Transverse colon (tissue), 4 donors: Measurements from ENCODE around the gene TARBP2. TPM values are rescaled to one million over a fixed set of nuclear protein-coding genes. Genes with fewer than 3 reads are reported as not detected.

Source experiments
- DNase-seq: peaks from one replicate; pipeline ENCODE4 v3.0.0-alpha.2; 2019
- H3K27ac ChIP-seq, 4 donors: fragments of 200-600 bp; sonication (generic); 2 replicates each; pipeline ENCODE4 v1.5.1; 2016 to 2018; ENCODE audit warnings: inconsistent platforms in 4 of 4
- H3K27me3 ChIP-seq: fragments of 200-600 bp; sonication (generic); 2 replicates; pipeline ENCODE4 v1.5.1; 2017; ENCODE audit warnings: inconsistent platforms
- H3K36me3 ChIP-seq, 4 donors: fragments of 200-600 bp; sonication (generic); 2 replicates each; pipeline ENCODE4 v1.5.1; 2017 to 2019; ENCODE audit warnings: inconsistent platforms in 4 of 4
- H3K4me1 ChIP-seq, 4 donors: fragments of 200-600 bp; sonication (generic); 2 replicates each; pipeline ENCODE4 v1.5.1; 2017 to 2020; ENCODE audit warnings: inconsistent platforms in 4 of 4
- H3K4me3 ChIP-seq, 4 donors: fragments of 200-600 bp; sonication (generic); 1 replicate in 1 of 4; 2 replicates in 3 of 4; pipeline versions ENCODE4 v1.5.1 to v1.6.1; 2017 to 2019; ENCODE audit warnings: inconsistent platforms in 4 of 4
- H3K9me3 ChIP-seq, 2 donors: fragments of 200-600 bp; sonication (generic); 2 replicates each; pipeline ENCODE4 v1.5.1; 2017 to 2019; ENCODE audit warnings: inconsistent platforms in 2 of 2
- EP300 ChIP-seq: sonication (generic); formaldehyde crosslinking; IDR thresholded peaks from one replicate; pipeline ENCODE4 v1.6.1; 2017; ENCODE audit warnings: antibody characterized with exemption, low read depth
- POLR2A ChIP-seq: fragments of 450-650 bp; IDR thresholded peaks from one replicate; pipeline ENCODE4 v1.6.1; 2016; ENCODE audit warnings: antibody characterized with exemption, mild to moderate bottlenecking, moderate library complexity
- POLR2AphosphoS5 ChIP-seq, 3 donors: sonication (generic); formaldehyde crosslinking; IDR thresholded peaks; one replicate each; pipeline ENCODE4 v1.6.1; 2016; ENCODE audit warnings: antibody characterized with exemption in 3 of 3
- WGBS, 2 donors: methylation state at CpG; one replicate each; pipeline ENCODE4 v1.1.5; 2018; ENCODE audit warnings: low coverage in 1 of 2; 5-methylcytosine and 5-hydroxymethylcytosine counted together
- in situ Hi-C, 4 donors: fragments of 200-750 bp; cut with MboI; loops; one replicate each; pipeline versions ENCODE4 v1.15.0 to v1.15.1; 2017; ENCODE audit warnings: low sequenced_read_pairs in 3 of 4, low pct_ligation_motif_present in 1 of 4, low pct_unique_long_range_greater_than_20kb in 1 of 4
- intact Hi-C: fragments of 100-400 bp; cut with DNase I; formaldehyde crosslinking; loops from one replicate; pipeline ENCODE4 v1.15.1; 2023; ENCODE audit warnings: low total_unique reads
- total RNA-seq, 4 donors: library from RNA; depleted of rRNA; stranded (reverse); fragments of >200 nt; gene quantifications; one replicate each; pipeline ENCODE4 v1.1.0, GENCODE V29; 2016
- TF ChIP-seq, protein P1 (sequence below), 5 experiments: fragments of 200-600 bp in 3 of 5; fragments of 450-650 bp in 2 of 5; sonication (generic) in 3 of 5; IDR thresholded peaks; 1 replicate in 2 of 5; 2 replicates in 3 of 5; pipeline ENCODE4 v1.5.1; 2016 to 2017; ENCODE audit warnings: antibody characterized with exemption in 5 of 5, inconsistent platforms in 3 of 5, mild to moderate bottlenecking in 2 of 5, moderate library complexity in 1 of 5

Gene TARBP2
- total RNA-seq, 4 donors from 2014 or later: 22.4 to 37.0 (median 34.1) TPM

- TF ChIP-seq POLR2A (no peak), EP300 (no peak), POLR2AphosphoS5 (IDR thresholded peaks at IDR 0.05) (no peak)
- TF ChIP-seq, protein P1, sequence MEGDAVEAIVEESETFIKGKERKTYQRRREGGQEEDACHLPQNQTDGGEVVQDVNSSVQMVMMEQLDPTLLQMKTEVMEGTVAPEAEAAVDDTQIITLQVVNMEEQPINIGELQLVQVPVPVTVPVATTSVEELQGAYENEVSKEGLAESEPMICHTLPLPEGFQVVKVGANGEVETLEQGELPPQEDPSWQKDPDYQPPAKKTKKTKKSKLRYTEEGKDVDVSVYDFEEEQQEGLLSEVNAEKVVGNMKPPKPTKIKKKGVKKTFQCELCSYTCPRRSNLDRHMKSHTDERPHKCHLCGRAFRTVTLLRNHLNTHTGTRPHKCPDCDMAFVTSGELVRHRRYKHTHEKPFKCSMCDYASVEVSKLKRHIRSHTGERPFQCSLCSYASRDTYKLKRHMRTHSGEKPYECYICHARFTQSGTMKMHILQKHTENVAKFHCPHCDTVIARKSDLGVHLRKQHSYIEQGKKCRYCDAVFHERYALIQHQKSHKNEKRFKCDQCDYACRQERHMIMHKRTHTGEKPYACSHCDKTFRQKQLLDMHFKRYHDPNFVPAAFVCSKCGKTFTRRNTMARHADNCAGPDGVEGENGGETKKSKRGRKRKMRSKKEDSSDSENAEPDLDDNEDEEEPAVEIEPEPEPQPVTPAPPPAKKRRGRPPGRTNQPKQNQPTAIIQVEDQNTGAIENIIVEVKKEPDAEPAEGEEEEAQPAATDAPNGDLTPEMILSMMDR (IDR thresholded peaks at IDR 0.05): no peak
- H3K4me3 ChIP-seq: no peak overlapping the region
- H3K27ac ChIP-seq: no peak overlapping the region
- H3K36me3 ChIP-seq: no peaks in the 10 kb centered on the region
- in situ Hi-C loops (no loop called here), intact Hi-C loops (loop anchor here (2.0 kb wide), 1 partner anchor 19 kb away; no protein-coding TSS in a partner anchor)
- WGBS, 2 donors: 95% methylated on average over 5 of the region's 5 CpGs; no CpG with 5 or more reads in 1 of the 2 donors
- DNase-seq: no peak
- H3K27me3 ChIP-seq: no peaks in the 10 kb centered on the region
- H3K9me3 ChIP-seq: no peaks in the 10 kb centered on the region
- H3K4me1 ChIP-seq: peaks cover 9 to 21% (median 14%) of the 10 kb centered on the region in 4 donors
These were observed 11.7 kb upstream of the TARBP2 start for GRCh38 chr12:53489242-53489864.

- TF ChIP-seq, protein P1 (IDR thresholded peaks at IDR 0.05): no peak
- TF ChIP-seq EP300 (no peak), POLR2A (no peak)
- H3K9me3 ChIP-seq: no peaks in the 10 kb centered on the region
- peak overlapping the region in 2 of 4 donors; percentile 54 to 67 for H3K4me3 ChIP-seq
- WGBS, 2 donors: 73% methylated on average over 20 of the region's 20 CpGs; no CpG with 5 or more reads in 1 of the 2 donors
- DNase-seq: no peak
- peaks cover 14 to 37% (median 22%) of the 10 kb centered on the region in 4 donors for H3K4me1 ChIP-seq
- in situ Hi-C loops: no loop called here
- peak overlapping the region; percentile 75 to 90 (median 86) for H3K27ac ChIP-seq
- H3K36me3 ChIP-seq: no peaks in the 10 kb centered on the region
- intact Hi-C loops: no loop called here
- H3K27me3 ChIP-seq: no peaks in the 10 kb centered on the region
These were observed 8.9 kb upstream of the TARBP2 start for GRCh38 chr12:53492188-53492587.

GRCh38 chr12:53492830-53493609 lies 8.1 kb upstream of the TARBP2 start:
- H3K27ac ChIP-seq: peak overlapping the region; percentile 75 to 90 (median 86)
- H3K9me3 ChIP-seq: no peaks in the 10 kb centered on the region
- TF ChIP-seq, protein P1 (IDR thresholded peaks at IDR 0.05): peak in 1 of 5 experiments; percentile 12
- TF ChIP-seq POLR2A (peak; percentile 89), EP300 (no peak), POLR2AphosphoS5 (IDR thresholded peaks at IDR 0.05) (peak; percentile 48 to 80 (median 80))
- 1 to 3% methylated on average over 5 to 32 of the region's 52 CpGs for WGBS, 2 donors
- in situ Hi-C loops (no loop called here), intact Hi-C loops (no loop called here)
- no peaks in the 10 kb centered on the region for H3K27me3 ChIP-seq
- H3K36me3 ChIP-seq: no peaks in the 10 kb centered on the region
- DNase-seq: peak; percentile 93
- peak overlapping the region; percentile 39 to 67 (median 50) for H3K4me3 ChIP-seq
- H3K4me1 ChIP-seq: peaks cover 14 to 39% (median 22%) of the 10 kb centered on the region in 4 donors
